H9 (cell line): Measurements from ENCODE around the gene KLC1. TPM values are rescaled to one million over a fixed set of nuclear protein-coding genes. Genes with fewer than 3 reads are reported as not detected.

Source experiments
- DNase-seq: peaks from one replicate; pipeline ENCODE4 v3.0.0-alpha.2; 2017
- H2AFZ ChIP-seq: one replicate; pipeline ENCODE4 v1.6.1; 2013; ENCODE audit warnings: mild to moderate bottlenecking, low read length, control low read depth, moderate library complexity
- H2AK5ac ChIP-seq: 2 replicates; pipeline ENCODE4 v1.6.1; 2013; ENCODE audit warnings: low read length, control low read depth, mixed read lengths; ENCODE audit not compliant: insufficient read length
- H2BK120ac ChIP-seq: one replicate; pipeline ENCODE4 v1.6.1; 2013; ENCODE audit warnings: low read depth, mild to moderate bottlenecking, low read length, control low read depth, inconsistent platforms; ENCODE audit not compliant: poor library complexity, severe bottlenecking
- H2BK12ac ChIP-seq: 2 replicates; pipeline ENCODE4 v1.6.1; 2013; ENCODE audit warnings: low read length, control low read depth, mixed read lengths, low read depth; ENCODE audit not compliant: insufficient read length
- H2BK15ac ChIP-seq: 2 replicates; pipeline ENCODE4 v1.6.1; 2013; ENCODE audit warnings: low read depth, low read length, control low read depth
- H2BK20ac ChIP-seq: one replicate; pipeline ENCODE4 v1.6.1; 2013; ENCODE audit warnings: low read depth, mild to moderate bottlenecking, low read length, control low read depth, inconsistent platforms; ENCODE audit not compliant: poor library complexity, severe bottlenecking
- H2BK5ac ChIP-seq: 2 replicates; pipeline ENCODE4 v1.6.1; 2013; ENCODE audit warnings: low read length, control low read depth, mixed read lengths; ENCODE audit not compliant: insufficient read length
- H3K14ac ChIP-seq: 2 replicates; pipeline ENCODE4 v1.6.1; 2013; ENCODE audit warnings: low read length, control low read depth; ENCODE audit not compliant: insufficient read depth
- H3K18ac ChIP-seq: 2 replicates; pipeline ENCODE4 v1.6.1; 2013; ENCODE audit warnings: low read depth, mild to moderate bottlenecking, mixed read lengths, low read length, control low read depth; ENCODE audit not compliant: insufficient read length
- H3K23ac ChIP-seq: 2 replicates; pipeline ENCODE4 v1.6.1; 2013; ENCODE audit warnings: low read length, control low read depth, mixed read lengths, low read depth; ENCODE audit not compliant: insufficient read length
- H3K23me2 ChIP-seq: 2 replicates; pipeline ENCODE4 v1.6.1; 2013; ENCODE audit warnings: low read depth, mild to moderate bottlenecking, mixed read lengths, low read length, control low read depth; ENCODE audit not compliant: insufficient read length, poor library complexity, severe bottlenecking
- H3K27ac ChIP-seq: 2 replicates; pipeline ENCODE4 v1.5.1; 2013; ENCODE audit warnings: low read length, control low read depth, mixed read lengths, low read depth; ENCODE audit not compliant: insufficient read length
- H3K27me3 ChIP-seq: 2 replicates; pipeline ENCODE4 v1.6.1; 2013; ENCODE audit warnings: low read length, control low read depth, inconsistent platforms; ENCODE audit not compliant: insufficient read depth
- H3K4ac ChIP-seq: 2 replicates; pipeline ENCODE4 v1.6.1; 2013; ENCODE audit warnings: low read depth, mild to moderate bottlenecking, control low read depth, inconsistent platforms, low read length, moderate library complexity
- H3K4me1 ChIP-seq: 2 replicates; pipeline ENCODE4 v1.6.1; 2013; ENCODE audit warnings: low read length, control low read depth, inconsistent platforms; ENCODE audit not compliant: insufficient read depth
- H3K4me2 ChIP-seq: 2 replicates; pipeline ENCODE4 v1.6.1; 2013; ENCODE audit warnings: low read length, control low read depth, mixed read lengths; ENCODE audit not compliant: insufficient read length, insufficient read depth
- H3K56ac ChIP-seq: 2 replicates; pipeline ENCODE4 v1.6.1; 2013; ENCODE audit warnings: low read depth, mild to moderate bottlenecking, mixed read lengths, low read length, control low read depth; ENCODE audit not compliant: insufficient read length
- H3K79me1 ChIP-seq: 2 replicates; pipeline ENCODE4 v1.6.1; 2013; ENCODE audit warnings: low read depth, mild to moderate bottlenecking, moderate library complexity, low read length, control low read depth, inconsistent platforms; ENCODE audit not compliant: insufficient read depth, poor library complexity, severe bottlenecking
- H3K79me2 ChIP-seq: 2 replicates; pipeline ENCODE4 v1.6.1; 2013; ENCODE audit warnings: low read length, control low read depth, inconsistent platforms; ENCODE audit not compliant: insufficient read depth
- H3K9ac ChIP-seq: 2 replicates; pipeline ENCODE4 v1.6.1; 2013; ENCODE audit warnings: low read length, control low read depth, mixed read lengths; ENCODE audit not compliant: insufficient read length; ENCODE audit errors: extremely low read depth
- H3K9me3 ChIP-seq: one replicate; pipeline ENCODE4 v1.6.1; 2013; ENCODE audit warnings: low read depth, low read length, inconsistent platforms; ENCODE audit not compliant: control insufficient read depth
- H3T11ph ChIP-seq: one replicate; pipeline ENCODE4 v1.6.1; 2013; ENCODE audit warnings: mild to moderate bottlenecking, low read length, control low read depth, inconsistent platforms
- H4K20me1 ChIP-seq: one replicate; pipeline ENCODE4 v1.6.1; 2013; ENCODE audit not compliant: control insufficient read depth, insufficient read length, insufficient read depth
- H4K5ac ChIP-seq: 2 replicates; pipeline ENCODE4 v1.6.1; 2013; ENCODE audit warnings: low read depth, mild to moderate bottlenecking, mixed read lengths, low read length, control low read depth; ENCODE audit not compliant: insufficient read length
- H4K8ac ChIP-seq: replicated peaks from 2 replicates; pipeline ENCODE4 v1.6.1; 2013; ENCODE audit warnings: low read length, control low read depth, mixed read lengths, low read depth; ENCODE audit not compliant: insufficient read length
- H4K91ac ChIP-seq: 2 replicates; pipeline ENCODE4 v1.6.1; 2013; ENCODE audit warnings: low read depth, mild to moderate bottlenecking, moderate library complexity, mixed read lengths, low read length, control low read depth; ENCODE audit not compliant: insufficient read length
- H3K27ac Mint-ChIP-seq, 3 experiments: 2 replicates in 2 of 3; 3 replicates in 1 of 3; pipeline ENCODE4 v1.8.0; 2020 to 2021; ENCODE audit warnings: mixed read lengths in 3 of 3, mild to moderate bottlenecking in 1 of 3, moderate library complexity in 1 of 3
- H3K27me3 Mint-ChIP-seq: 2 replicates; pipeline ENCODE4 v1.8.0; 2021; ENCODE audit warnings: low read depth, mild to moderate bottlenecking, moderate library complexity, mixed read lengths
- H3K36me3 Mint-ChIP-seq, 3 experiments: 2 replicates in 2 of 3; 3 replicates in 1 of 3; pipeline ENCODE4 v1.8.0; 2020 to 2021; ENCODE audit warnings: low read depth in 3 of 3, mixed read lengths in 3 of 3; ENCODE audit not compliant: insufficient read depth in 1 of 3
- H3K4me1 Mint-ChIP-seq, 2 experiments: 2 replicates each; pipeline ENCODE4 v1.8.0; 2020; ENCODE audit warnings: mixed read lengths in 2 of 2
- H3K4me3 Mint-ChIP-seq, 2 experiments: 2 replicates in 1 of 2; 3 replicates in 1 of 2; pipeline ENCODE4 v1.8.0; 2020 to 2021; ENCODE audit warnings: mild to moderate bottlenecking in 2 of 2, mixed read lengths in 2 of 2, moderate library complexity in 1 of 2
- H3K9me3 Mint-ChIP-seq, 2 experiments: 2 replicates in 1 of 2; 3 replicates in 1 of 2; pipeline ENCODE4 v1.8.0; 2020; ENCODE audit warnings: mild to moderate bottlenecking in 2 of 2, mixed read lengths in 2 of 2, moderate library complexity in 1 of 2
- WGBS: extraction: QIAGEN DNeasy Blood & Tissue Kit; methylation state at CpG from one replicate; pipeline ENCODE4 v1.1.7; 2013; ENCODE audit warnings: missing lambda C conversion rate, low lambda C conversion rate, mixed read lengths; ENCODE audit not compliant: insufficient read length; ENCODE audit errors: extremely low coverage; 5-methylcytosine and 5-hydroxymethylcytosine counted together
- total RNA-seq: library from RNA; stranded (reverse); gene quantifications from 2 replicates; pipeline ENCODE4 v1.2.1, GENCODE V29; 2021
- TF ChIP-seq, protein P1 (sequence below): fragments of 200-600 bp; sonication (generic); conservative IDR thresholded peaks from 3 replicates; pipeline ENCODE4 v1.8.0; 2021; ENCODE audit warnings: antibody characterized with exemption, mild to moderate bottlenecking

Gene KLC1
- total RNA-seq, 1 experiment from 2014 or later: 143 TPM

DNA sequence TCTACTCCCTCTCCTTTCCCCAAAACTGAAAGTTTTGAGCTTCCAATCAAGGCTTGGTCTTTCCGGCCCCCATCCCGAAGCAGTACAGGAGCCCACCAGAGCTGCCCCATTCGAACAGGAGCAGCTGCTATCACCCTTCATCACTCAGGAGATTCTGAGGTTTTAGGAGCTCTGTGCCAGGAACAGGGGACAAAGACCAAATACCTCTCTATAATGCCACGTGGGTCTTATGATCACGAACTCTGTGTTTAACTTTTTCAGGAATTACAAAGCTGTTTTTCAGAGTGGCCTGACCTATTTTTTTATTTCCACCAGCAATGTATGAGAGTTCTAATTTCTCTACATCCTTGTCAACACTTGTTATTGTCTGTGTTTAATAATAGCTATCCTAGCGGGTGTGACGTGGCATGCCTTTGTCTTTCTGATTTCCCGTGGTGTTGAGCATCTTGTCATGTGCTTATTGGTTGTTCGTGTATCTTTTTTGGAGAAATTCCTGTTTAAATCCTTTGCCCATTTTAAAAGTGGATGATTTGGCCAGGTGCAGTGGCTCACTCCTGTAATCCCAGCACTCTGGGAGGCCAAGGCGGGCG, 44.6 kb upstream of the KLC1 start:
- Histone ChIP-seq H3K9me3 (no peaks in the 10 kb centered on the region), H2BK20ac (no peak overlapping the region), H2BK5ac (no peak overlapping the region), H3K79me2 (no peaks in the 10 kb centered on the region), H3K4me1 (no peaks in the 10 kb centered on the region), H3K23me2 (no peaks in the 10 kb centered on the region), H3K23ac (no peak overlapping the region), H3K27ac (no peak overlapping the region), H2BK12ac (no peak overlapping the region), H2AK5ac (no peak overlapping the region), H3K27me3 (no peaks in the 10 kb centered on the region), H3K9ac (no peak overlapping the region), H3T11ph (no peak overlapping the region), H3K18ac (no peak overlapping the region), H3K56ac (no peak overlapping the region), H3K79me1 (no peaks in the 10 kb centered on the region), H2BK15ac (no peak overlapping the region), H2BK120ac (no peak overlapping the region), H3K4ac (no peak overlapping the region), H2AFZ (no peak overlapping the region), H4K20me1 (no peaks in the 10 kb centered on the region), H4K8ac (no peak overlapping the region), H3K14ac (no peak overlapping the region), H3K4me2 (no peak overlapping the region), H4K5ac (no peak overlapping the region), H4K91ac (no peak overlapping the region)
- no CpG with 5 or more reads among the region's 11 CpGs for whole genome bisulfite sequencing
- Mint-ChIP-seq H3K4me1 (no peaks in the 10 kb centered on the region), H3K27me3 (no peaks in the 10 kb centered on the region; the same call in 1 of the 2 replicates), H3K27ac (peak overlapping the region in 1 of 3 experiments; percentile 37; a peak in 3 of 7 replicates), H3K9me3 (no peaks in the 10 kb centered on the region), H3K4me3 (no peak overlapping the region), H3K36me3 (peaks cover 14 to 36% (median 21%) of the 10 kb centered on the region in 3 experiments; a peak in 6 of 7 replicates)
- TF ChIP-seq, protein P1, sequence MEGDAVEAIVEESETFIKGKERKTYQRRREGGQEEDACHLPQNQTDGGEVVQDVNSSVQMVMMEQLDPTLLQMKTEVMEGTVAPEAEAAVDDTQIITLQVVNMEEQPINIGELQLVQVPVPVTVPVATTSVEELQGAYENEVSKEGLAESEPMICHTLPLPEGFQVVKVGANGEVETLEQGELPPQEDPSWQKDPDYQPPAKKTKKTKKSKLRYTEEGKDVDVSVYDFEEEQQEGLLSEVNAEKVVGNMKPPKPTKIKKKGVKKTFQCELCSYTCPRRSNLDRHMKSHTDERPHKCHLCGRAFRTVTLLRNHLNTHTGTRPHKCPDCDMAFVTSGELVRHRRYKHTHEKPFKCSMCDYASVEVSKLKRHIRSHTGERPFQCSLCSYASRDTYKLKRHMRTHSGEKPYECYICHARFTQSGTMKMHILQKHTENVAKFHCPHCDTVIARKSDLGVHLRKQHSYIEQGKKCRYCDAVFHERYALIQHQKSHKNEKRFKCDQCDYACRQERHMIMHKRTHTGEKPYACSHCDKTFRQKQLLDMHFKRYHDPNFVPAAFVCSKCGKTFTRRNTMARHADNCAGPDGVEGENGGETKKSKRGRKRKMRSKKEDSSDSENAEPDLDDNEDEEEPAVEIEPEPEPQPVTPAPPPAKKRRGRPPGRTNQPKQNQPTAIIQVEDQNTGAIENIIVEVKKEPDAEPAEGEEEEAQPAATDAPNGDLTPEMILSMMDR: no peak
- no peak for DNase-seq
